GM12872 (cell line): ENCODE measurements around the gene AP2B1.

Experiments used
- TF ChIP-seq, protein P1 (sequence below): IDR thresholded peaks from 3 replicates; pipeline ENCODE4 v1.5.1; 2011; ENCODE audit warnings: low read depth, mild to moderate bottlenecking, low read length, moderate library complexity; ENCODE audit not compliant: insufficient read depth

AP2B1 gene

GRCh38 chr17:35735036-35735805 lies 148.1 kb downstream of the AP2B1 start:
- TF ChIP-seq, protein P1, sequence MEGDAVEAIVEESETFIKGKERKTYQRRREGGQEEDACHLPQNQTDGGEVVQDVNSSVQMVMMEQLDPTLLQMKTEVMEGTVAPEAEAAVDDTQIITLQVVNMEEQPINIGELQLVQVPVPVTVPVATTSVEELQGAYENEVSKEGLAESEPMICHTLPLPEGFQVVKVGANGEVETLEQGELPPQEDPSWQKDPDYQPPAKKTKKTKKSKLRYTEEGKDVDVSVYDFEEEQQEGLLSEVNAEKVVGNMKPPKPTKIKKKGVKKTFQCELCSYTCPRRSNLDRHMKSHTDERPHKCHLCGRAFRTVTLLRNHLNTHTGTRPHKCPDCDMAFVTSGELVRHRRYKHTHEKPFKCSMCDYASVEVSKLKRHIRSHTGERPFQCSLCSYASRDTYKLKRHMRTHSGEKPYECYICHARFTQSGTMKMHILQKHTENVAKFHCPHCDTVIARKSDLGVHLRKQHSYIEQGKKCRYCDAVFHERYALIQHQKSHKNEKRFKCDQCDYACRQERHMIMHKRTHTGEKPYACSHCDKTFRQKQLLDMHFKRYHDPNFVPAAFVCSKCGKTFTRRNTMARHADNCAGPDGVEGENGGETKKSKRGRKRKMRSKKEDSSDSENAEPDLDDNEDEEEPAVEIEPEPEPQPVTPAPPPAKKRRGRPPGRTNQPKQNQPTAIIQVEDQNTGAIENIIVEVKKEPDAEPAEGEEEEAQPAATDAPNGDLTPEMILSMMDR, result no peak

DNA sequence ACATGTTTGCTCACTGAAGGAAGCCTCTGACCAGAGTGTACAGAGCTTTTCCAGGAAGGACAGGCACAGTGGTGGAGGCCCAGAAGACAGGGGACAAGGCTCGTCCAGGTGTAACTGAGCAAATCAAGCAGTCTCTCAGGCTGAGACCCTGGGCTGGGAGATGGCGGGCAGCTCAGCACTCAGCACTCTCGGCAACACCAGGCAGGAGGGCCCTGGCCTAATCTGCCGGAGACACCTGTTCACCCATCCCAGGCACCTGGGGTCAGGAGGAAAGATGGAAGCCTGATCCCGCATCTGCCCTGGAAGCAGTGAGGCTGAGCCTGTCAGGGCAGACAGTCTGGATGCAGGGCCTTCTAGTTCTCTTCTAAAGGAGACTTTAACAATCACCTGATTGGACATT lies 149.1 kb downstream of the AP2B1 start:
- TF ChIP-seq, protein P1, result no peak

- TF ChIP-seq, protein P1, result no peak
Measured at GRCh38 chr17:35738519-35739133, 151.5 kb downstream of the AP2B1 start.

DNA sequence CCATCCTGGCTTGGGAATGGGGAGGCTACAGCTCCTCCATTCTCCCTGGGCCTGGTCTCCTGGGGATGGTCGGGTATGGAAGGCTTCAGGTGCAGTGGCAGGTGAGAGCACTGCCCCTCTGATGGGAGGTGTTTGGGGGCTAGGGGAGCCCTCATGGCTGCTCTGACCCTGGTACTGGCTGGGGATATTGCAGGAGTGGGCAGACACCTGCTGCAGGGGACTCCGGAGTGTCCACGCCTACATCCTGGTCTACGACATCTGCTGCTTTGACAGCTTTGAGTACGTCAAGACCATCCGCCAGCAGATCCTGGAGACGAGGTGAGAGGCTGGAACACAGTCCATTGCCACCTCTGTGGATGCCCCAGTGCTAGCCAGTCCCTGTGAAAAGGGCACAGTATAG lies 153.1 kb downstream of the AP2B1 start:
- TF ChIP-seq, protein P1, result no peak

- TF ChIP-seq, protein P1, result no peak
Measured at GRCh38 chr17:35740997-35741931, 154.1 kb downstream of the AP2B1 start.

GRCh38 chr17:35742496-35742895 lies 155.4 kb downstream of the AP2B1 start:
- TF ChIP-seq, protein P1, result no peak

- TF ChIP-seq, protein P1, result no peak
Measured at GRCh38 chr17:35742896-35743477, 155.9 kb downstream of the AP2B1 start.
